Activated naive CD8-positive, alpha-beta T cell treated with anti-CD3 and anti-CD28 coated beads, Interleukin-2, amount 50 U/mL, for 16 hours (primary cell): ENCODE measurements around the gene DCPS.
"Not testable (repeated sequence)": the region's sequence is repeated elsewhere in the genome, so short reads cannot be mapped to it uniquely, and the experiment has no call there.

Experiments used
- DNase-seq: peaks from one replicate; pipeline ENCODE4 v3.0.0-alpha.2; 2020; ENCODE audit warnings: low read depth, low spot score

DCPS gene

GRCh38 chr11:126360049-126360446 is 56.2 kb downstream of the DCPS start:
- no peak for DNase-seq

- DNase-seq, result no peak
Measured at GRCh38 chr11:126361400-126361799, 57.5 kb downstream of the DCPS start.

DNA sequence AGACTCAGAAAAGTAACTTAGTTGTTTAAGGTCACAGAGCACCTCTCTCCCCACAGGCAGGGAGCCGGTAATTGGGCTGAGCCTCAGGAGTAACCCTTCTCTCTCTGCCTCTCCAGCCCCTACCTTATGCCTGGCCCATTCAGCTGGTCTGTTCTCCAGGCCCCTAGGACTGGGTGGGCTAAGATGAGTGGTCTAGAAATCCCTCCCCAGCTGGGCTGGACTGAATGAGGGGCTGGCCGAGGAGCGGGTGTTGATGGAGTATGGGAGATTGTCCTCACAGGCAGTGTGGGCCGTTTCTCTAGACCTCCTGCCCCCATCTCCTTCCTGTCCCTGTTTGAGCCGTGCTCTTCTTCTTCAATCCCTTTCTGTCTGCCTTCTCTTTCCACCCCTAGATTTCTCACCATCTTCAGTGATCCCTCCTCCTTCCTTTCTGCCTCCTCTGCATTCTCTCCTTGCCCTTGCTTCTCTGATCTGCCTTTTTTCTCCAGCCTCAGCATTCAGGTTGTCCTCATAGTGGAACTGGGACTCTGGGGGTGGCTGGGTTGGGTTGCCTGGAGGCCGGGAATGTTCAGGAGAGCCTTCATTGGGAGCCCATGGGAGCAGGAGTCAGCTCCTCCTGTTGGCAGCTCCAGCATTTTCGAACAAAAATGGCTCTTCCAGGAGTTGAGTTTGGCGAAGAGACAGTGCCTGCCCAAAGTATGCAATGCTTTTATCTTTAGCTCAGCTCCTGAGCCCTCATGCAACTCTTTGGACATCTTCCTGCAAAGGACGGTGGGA is 59.2 kb downstream of the DCPS start:
- no peak for DNase-seq

DNA sequence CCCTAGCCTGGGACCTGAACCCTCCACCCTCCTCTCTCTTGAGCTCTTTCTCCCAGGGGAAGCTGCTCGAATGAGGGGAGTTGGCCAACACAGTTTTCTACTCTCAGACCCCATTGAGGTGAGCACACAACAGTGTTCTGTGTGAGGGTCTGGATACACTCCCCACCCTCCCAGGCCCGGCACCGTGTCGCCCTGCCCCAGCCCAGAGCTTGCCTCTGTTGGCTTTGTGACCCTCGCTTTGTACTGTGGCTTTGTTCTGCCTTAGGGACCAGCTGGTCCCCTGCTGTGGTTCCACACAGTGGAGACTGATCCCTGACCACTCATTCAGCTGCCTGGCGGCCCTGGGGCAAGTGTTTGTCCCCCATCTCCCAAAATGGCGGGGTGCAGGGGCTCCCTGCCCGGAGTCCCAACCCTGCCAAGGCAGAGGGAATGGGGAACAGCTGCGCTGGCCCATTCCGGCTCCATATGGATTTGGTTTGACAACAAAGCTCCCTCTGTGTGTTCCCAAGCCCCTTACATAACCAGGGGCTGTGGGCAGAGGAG is 59.9 kb downstream of the DCPS start:
- DNase-seq, result no peak

DNA sequence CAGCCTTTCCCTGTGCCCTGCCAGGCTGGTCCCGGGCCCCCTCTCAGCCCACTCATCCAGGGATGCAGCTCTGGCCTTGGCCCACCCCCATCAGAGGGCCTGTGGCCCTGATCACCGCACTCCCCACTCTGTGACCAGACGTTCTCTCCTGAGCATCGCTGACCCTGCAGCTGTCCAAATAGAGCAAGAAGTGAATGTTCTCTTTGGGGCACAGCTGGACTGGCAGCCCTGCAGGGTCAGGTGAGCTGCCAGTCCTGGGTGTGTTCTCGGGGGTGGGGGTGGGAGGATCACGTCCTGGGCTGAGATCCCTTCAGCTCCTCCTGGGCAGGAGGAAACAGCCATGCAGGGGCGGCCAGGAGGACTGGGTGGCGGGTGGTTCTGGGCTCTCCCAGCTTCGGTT is 60.9 kb downstream of the DCPS start:
- not testable (repeated sequence) for DNase-seq

- DNase-seq, result not testable (repeated sequence)
Measured at GRCh38 chr11:126365508-126365907, 61.6 kb downstream of the DCPS start.

GRCh38 chr11:126366064-126366822 is 62.4 kb downstream of the DCPS start:
- DNase-seq, result no peak

DNA sequence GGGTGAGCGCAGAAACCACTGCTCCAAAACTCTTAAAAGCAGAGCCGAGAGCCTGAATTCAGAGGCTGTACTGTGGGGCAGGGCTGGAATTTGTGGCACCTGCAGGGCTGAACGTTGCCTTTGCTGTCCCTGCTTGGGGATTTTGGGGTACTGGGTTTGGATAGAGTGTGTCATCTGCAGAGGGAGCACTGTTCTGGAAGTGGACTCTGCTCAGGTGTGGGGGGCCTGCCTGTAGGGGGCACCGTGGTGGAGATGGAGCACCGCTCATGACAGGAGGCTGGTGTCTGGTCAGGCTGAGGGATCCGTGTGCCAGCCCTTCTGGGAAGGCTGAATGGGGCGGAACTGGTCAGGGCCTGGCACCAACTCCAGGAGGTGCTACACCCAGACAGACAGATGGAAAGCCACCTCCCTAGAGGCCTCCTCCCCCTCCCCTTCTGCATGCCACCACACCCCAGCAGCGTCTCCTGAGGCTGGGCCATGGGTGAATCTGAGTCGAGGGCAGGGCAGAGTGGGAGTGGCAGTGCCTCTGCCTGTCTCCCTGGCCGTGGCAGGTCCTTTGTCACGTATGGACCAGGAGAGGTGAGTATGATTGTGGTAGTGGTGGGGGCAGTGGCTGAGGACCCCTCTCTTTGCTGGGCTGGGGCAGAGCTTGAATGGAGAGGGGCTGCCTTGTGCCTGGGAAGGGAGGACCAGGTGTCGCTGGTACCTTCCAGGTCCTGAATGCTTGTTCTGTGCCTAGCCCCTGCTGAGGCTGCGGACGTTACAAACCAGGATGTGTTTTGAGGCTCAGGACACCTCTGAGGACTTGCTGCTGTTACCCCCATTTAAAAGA is 63.2 kb downstream of the DCPS start:
- not testable (repeated sequence) for DNase-seq

DNA sequence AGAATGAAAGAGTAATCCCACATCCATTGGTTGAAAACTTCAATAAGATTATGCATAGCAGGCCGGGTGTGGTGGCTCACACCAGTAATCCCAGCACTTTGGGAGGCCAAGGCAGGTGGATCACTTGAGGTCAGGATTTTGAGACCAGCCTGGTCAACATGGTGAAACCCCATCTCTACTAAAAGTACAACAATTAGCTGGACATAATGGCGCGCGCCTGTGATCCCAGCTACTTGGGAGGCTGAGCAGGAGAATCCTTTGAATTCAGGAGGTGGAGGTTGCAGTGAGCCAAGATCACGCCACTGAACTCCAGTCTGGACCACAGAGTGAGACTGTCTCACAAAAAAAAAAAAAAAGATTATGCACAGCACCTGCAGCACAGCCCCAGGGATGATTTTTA is 63.9 kb downstream of the DCPS start:
- DNase-seq, result not testable (repeated sequence)

DNA sequence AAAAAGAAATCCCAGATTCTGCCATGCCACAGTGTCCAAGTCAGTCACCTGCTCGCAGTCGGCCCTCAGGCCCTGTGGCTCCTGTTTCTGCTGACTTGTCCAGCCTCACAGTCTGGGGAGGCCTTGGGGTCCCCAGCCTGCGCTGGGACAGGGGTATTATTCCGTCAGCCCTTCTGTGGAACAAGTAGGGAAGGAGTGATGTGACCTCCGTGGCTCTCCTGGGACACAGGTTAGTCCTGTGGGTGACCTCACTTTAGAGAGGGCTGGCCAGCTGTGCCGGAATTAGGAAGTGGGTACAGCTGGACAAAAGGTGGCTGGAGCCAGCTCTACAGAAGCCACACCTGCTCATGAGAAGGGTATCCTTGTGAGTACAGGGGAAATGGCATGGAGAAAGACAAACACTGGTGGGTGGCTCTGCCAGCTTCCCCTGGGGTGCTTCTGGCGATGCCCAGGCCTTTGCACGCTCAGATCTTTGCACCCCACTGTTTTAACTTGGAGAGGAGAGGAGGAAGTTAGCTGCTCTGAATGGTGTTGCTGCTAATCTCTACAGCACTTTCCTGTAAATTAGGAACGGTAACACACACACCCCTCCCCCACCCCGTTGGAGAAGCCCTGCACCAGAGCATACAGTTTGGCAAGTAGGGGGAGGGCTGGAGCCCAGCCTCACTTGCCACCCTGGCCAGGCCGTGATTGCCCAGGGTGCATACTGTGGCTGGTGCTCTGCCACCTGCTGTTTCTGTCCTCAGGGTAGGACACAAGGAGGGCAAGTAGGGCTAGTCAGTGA is 64.7 kb downstream of the DCPS start:
- DNase-seq, result not testable (repeated sequence)

- DNase-seq, result no peak
Measured at GRCh38 chr11:126370016-126370415, 66.2 kb downstream of the DCPS start.

DNA sequence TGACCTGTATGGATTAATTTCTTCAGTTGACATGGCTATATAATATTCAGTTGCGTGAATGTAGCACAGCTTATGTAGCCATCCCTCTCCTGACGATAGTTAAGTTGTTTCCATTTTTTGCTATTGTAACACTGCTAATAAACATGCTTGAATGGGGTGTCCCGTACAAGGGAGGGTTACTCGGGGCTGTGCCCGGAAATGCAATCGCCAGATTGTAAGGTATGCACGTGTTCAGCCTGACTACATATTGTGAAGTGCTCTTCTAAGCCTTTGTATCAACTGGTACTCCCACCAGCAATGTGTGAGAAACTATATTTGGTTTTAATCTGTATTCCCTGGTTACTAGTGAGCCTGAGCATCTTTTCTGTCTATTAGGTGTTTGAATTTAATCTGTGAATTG is 67.7 kb downstream of the DCPS start:
- no peak for DNase-seq

DNA sequence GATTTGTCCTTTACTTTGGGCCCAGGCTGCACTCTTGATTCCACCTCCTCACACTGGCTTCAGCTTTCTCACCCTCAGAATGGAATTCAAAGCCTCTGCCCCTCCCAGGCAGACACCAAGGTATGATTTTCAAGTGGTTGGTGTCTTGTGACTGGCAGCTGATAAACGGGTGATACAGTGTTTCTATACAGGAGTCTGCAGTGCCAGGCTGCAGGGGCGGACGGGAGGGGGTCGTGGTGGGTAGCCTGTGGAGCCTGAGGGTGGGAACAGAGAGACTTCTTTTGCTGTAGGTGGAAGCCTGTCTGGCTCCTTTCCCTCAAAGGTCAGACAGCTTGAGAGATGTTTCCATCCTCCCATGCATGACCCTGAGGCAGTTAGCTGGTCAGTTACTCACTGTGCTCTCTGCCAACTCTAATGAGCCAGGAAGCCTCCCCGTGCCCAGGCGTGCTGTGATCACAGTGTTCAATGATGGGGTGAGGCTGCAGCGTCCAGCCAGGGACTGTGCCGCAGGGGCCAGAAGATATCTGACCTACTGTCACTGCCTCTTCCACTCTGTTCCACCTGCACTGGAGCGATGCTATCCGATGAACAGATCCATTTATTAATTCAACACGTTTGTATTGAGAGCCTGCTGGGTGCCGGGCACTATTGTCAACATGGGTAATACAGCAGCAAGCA is 69.7 kb downstream of the DCPS start:
- DNase-seq, result not testable (repeated sequence)

DNA sequence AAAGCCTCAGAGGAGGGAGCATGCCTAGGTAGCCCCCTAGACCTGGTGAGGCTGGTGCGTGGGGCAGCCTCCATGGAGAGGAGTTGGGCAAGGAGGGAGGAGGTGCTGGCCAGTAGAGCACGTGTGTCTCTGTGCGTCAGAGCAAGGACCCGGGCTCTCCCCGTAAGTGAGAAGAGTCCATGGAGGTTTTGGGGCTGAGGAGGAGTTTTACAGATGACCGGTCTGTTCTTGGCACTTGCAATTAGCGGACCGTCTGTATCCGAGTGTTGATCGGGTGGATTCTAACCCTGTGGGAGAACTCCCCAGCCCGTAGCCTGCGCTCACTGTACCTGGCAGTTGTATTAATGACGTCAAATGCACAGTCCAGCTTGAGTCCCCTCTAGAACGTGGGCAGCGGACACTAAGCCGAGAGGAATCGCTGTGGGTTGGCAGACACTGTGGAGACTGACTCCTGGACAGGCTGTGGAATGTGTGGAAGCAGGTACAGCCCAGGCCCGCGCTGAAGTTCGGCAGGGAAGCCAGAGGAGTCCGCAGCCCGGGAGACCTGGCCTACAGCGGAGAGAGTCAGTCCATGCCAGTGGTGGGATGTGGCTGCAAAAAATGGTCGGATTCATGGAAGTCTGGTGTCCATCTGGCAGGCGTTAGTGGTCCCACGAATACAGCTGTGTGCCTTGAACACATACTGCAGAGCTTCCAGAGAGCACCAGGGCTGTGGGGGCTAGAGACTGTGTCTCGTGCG is 70.9 kb downstream of the DCPS start:
- not testable (repeated sequence) for DNase-seq

DNA sequence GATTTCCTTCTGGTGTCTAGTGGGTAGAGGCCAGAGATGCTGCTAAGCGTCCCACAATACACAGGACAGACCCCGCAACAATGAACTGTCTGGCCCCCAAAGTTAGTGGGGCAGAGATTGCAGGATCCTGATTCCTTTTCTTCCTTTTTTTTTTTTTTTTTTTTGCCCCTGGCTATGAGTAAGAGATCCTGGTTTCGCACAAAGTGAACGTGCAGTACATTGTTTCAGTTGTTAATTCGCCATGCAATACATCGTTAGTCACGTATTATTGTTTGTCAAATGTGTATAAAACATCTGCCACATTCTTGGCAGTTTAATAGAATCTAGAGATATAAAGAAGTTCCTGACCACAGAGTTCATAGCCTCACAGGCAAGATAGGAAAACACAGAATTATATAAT is 71.9 kb downstream of the DCPS start:
- no peak for DNase-seq

DNA sequence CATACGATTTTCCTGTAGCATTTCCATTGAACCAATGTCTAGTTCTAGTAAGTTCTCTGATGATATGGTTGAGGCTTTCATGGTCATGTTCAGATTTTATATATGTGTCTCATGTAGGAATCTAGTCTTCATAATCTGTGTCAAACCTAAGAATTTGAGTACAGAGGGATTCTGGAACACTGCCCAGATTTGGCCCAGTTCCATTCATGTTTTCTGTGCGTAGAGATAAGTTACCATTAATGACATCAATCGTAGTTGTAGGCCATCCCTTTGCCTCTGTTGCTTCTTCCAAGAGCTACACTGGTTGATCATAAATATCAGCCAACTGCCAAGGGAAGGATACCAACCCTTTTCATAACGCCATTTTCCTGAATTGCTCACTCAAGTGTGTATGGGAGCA is 74.9 kb downstream of the DCPS start:
- DNase-seq, result no peak

DNA sequence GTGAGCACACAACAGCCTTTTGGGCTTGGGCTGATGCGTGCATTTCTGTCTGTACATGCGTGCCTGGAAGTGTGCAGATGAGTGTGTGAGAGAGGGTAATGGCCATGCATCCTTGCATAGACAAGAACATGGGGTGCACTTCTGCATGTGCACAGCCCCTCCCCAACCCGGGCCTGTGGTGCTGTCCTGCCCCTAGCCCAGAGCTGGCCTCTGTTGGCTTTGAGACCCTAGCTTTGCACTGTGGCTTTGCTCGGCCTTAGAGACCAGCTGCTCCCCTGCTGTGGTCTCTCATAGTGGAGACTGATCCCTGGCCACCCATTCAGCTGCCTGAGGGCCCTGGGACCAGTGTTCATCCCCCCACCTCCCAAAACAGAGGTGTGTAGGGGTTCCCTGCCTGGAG is 77.0 kb downstream of the DCPS start:
- no peak for DNase-seq

DNA sequence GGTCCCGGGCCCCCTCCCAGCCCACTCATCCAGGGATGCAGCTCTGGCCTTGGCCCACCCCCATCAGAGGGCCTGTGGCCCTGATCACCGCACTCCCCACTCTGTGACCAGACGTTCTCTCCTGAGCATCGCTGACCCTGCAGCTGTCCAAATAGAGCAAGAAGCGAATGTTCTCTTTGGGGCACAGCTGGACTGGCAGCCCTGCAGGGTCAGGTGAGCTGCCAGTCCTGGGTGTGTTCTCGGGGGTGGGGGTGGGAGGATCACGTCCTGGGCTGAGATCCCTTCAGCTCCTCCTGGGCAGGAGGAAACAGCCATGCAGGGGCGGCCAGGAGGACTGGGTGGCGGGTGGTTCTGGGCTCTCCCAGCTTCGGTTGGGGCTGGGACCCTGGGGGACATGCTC is 78.1 kb downstream of the DCPS start:
- DNase-seq, result not testable (repeated sequence)

GRCh38 chr11:126382641-126383040 is 78.8 kb downstream of the DCPS start:
- not testable (repeated sequence) for DNase-seq
